ENCODE results near the gene SHROOM2. TPM values are rescaled to one million over a fixed set of nuclear protein-coding genes. Genes with fewer than 3 reads are reported as not detected.
"Not testable (repeated sequence)": the region's sequence is repeated elsewhere in the genome, so short reads cannot be mapped to it uniquely, and the experiment has no call there.

SHROOM2 gene
- total RNA-seq, 2 experiments from 2014 or later: not detected

DNA sequence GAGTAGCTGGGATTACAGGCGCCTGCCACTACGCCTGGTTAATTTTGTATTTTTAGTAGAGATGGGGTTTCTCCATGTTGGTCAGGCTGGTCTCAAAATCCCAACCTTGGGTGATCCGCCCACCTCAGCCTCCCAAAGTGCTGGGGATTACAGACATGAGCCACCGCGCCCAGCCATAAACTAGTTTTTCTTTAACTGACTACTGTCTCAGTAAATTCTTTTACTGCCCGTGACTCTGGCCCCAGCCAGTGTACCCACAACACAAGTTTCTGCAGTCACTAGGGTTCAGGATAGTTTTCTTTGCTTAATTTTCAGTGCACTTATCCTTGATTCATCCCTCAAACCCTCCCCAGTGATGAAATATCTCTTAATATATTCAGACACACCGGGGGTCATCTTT lies 8.3 kb downstream of the SHROOM2 start:
- Mint-ChIP-seq H3K4me3 (no peak overlapping the region), H3K9me3 (peaks cover under 1% of the 10 kb centered on the region), H3K27ac (no peak overlapping the region), H3K4me1 (ENCODE audit: low read depth) (no peaks in the 10 kb centered on the region), H3K36me3 (ENCODE audit: low read depth) (no peaks in the 10 kb centered on the region), H3K27me3 (ENCODE audit: low read depth) (peaks cover under 1% of the 10 kb centered on the region)
- no peak for DNase-seq
- CTCF ChIA-PET: interaction anchor here (0.6 kb wide), 1 partner anchor 325 kb away, joined by 3 read pairs; no protein-coding TSS in a partner anchor
- intact Hi-C loops (cut with micrococcal nuclease): no loop called here

DNA sequence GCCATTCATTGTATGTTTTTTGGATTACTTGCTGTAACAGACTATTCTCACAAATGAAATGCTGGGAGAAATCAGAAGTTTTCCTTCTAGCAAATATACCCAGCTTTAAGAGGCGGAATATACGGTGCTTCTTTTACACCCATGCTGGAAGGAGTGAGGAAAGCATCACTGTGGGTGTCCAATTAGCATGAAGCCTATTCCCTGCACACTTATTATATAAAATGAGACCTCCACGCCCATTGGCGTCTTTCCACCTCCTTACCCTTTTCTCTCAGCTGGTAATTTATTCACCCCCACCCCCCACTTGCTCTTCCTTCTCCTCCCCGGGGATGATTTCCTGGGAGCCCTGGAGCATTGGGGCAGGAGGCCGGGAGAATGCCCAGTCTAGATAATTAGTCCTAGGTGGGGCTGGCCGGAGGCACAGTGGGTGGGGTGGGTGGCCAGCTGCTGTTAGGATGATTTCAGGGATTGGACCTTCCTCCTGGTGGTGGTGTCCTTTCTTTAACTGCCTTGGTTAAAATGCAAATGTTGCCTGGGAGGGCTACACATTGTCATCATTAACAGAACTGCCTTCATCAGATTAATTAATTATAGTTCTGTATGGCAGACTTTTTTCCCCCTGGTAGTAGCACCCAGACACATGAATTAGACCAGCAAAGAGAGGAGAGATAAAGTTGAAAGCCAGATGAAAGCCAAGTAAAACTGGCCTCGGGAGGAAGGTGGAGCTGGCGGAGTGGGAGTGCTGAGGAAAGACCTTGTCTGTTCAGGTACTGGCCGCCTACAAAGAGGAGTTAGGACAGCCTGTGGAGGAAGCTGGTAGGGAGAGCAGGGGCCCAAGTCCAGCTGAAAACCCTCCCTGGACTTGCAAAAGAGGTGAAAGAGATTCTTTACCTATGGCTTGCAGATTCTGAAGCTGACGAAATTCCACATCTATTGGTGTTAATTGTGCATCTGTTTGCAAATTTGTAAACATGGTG lies 11.4 kb downstream of the SHROOM2 start:
- Mint-ChIP-seq H3K4me1 (ENCODE audit: low read depth) (no peaks in the 10 kb centered on the region), H3K9me3 (peaks cover 7% of the 10 kb centered on the region), H3K27ac (no peak overlapping the region), H3K27me3 (ENCODE audit: low read depth) (peaks cover 7% of the 10 kb centered on the region), H3K36me3 (ENCODE audit: low read depth) (no peaks in the 10 kb centered on the region), H3K4me3 (no peak overlapping the region)
- no peak for DNase-seq
- intact Hi-C loops (cut with micrococcal nuclease): no loop called here
- CTCF ChIA-PET: no interaction called here

DNA sequence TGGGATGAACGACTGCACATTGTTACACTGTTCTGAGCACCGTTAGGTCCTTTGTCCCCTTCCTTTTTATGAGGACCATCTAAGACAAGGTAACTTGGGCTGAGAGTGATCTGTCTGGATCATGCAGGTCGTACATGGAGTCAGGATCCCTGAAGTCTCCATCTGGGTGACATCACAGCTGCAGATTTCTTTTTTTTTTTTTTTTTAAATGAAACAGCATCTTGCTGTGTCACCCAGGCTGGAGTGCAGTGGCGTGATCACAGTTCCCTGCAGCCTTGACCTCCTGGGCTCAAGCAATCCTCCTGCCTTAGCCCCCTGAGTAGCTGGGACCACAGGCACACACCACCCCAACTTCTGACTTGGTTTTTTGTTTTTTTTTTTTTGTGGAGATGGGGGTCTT lies 16.5 kb downstream of the SHROOM2 start:
- CTCF ChIA-PET: no interaction called here
- DNase-seq: no peak

DNA sequence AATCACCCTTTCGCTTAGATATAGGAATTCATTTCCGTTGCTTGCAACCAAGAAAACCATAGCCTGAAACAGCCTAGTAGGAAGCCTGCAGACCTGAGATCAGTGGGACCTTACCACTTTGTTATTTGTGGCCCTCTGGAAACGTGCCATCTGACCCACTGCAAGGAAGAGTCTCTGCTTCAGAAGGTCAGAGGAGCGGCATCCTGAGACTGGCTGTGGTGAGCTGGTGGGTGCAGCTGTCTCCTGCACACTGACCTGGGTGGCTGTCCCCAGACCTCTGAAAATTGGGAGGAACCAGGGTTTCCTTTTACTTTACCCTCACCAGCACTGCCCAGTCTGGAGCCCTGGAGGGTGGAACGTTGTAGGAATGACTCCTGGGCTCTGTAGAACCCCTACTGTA lies 18.2 kb downstream of the SHROOM2 start:
- no peak overlapping the region for H3K27ac Mint-ChIP-seq
- H3K36me3 Mint-ChIP-seq (ENCODE audit: low read depth): no peaks in the 10 kb centered on the region
- intact Hi-C loops (cut with micrococcal nuclease): no loop called here
- peaks cover 7% of the 10 kb centered on the region for H3K9me3 Mint-ChIP-seq
- CTCF ChIA-PET: no interaction called here
- H3K27me3 Mint-ChIP-seq (ENCODE audit: low read depth): peaks cover 7% of the 10 kb centered on the region
- H3K4me3 Mint-ChIP-seq: no peak overlapping the region
- no peak for DNase-seq
- H3K4me1 Mint-ChIP-seq (ENCODE audit: low read depth): no peaks in the 10 kb centered on the region

More for the DNA sequence above, 16.5 kb downstream of the SHROOM2 start:
- Mint-ChIP-seq H3K4me3 (no peak overlapping the region), H3K9me3 (peaks cover 7% of the 10 kb centered on the region), H3K4me1 (ENCODE audit: low read depth) (no peaks in the 10 kb centered on the region), H3K27me3 (ENCODE audit: low read depth) (peaks cover 7% of the 10 kb centered on the region), H3K36me3 (ENCODE audit: low read depth) (no peaks in the 10 kb centered on the region), H3K27ac (no peak overlapping the region)
- intact Hi-C loops (cut with micrococcal nuclease): no loop called here

DNA sequence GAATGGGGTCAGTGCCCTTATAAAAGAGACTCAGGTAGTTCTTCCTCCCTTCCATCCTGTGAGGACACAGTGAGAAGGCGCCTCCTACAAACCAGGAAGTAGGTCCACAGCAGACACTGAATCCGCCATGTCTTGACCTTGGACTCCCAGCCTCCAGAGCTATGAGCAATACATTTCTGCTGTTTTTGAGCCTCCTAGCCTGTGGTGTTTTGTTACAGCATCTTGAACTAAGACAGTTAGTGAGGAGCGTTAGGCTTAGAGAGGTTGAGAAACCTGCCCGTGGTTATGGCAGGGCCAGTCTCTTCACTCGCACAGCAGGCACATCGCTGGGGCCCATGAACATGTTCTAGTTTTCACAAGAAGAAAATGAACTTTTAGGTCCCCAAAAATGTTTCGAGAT lies 19.7 kb downstream of the SHROOM2 start:
- intact Hi-C loops (cut with micrococcal nuclease): no loop called here
- Mint-ChIP-seq H3K4me1 (ENCODE audit: low read depth) (no peaks in the 10 kb centered on the region), H3K27me3 (ENCODE audit: low read depth) (no peaks in the 10 kb centered on the region), H3K27ac (no peak overlapping the region), H3K4me3 (no peak overlapping the region), H3K36me3 (ENCODE audit: low read depth) (no peaks in the 10 kb centered on the region), H3K9me3 (no peaks in the 10 kb centered on the region)
- no peak for DNase-seq
- CTCF ChIA-PET: no interaction called here

DNA sequence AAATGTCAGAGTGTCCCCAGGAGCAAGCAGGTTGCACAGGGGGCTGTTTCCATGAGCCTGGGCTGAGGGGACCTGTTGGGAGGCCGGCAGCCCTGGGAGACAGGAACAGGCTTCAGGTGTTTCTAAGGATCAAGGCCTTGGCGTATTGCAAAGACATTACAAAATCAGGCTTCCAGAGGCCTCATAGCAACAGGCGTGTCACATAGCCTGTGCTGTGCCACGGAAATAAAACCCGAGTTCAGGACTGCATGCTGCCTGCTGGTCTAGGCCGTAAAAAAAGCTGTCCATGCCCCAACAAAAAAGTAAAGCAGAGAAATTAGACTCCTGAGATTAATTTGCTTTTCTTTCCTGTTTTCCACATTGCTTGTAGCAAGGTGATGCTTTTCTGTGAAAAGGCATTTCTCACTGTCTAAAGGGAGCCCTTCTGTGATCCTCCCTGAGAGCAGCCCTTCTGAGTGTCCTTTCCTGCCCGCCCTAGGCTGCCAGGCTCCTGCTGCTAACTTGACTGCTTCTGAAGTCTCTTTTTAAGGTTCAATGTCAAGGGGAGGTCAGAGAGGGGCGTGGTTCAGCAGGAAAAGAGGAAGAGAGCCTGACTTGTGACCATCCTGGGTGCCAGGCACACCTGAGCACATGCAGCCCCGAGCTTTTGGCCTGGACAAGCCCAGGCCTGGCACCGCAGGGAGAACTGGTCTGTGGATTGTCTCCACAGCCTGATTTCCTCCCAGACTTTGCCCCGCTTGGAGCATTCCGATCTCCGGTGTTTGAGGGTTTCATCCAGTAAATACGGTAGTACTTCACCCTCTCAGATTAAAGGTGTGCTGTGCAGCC lies 21.3 kb downstream of the SHROOM2 start:
- CTCF ChIA-PET: no interaction called here
- no peaks in the 10 kb centered on the region for H3K36me3 Mint-ChIP-seq (ENCODE audit: low read depth)
- H3K9me3 Mint-ChIP-seq: no peaks in the 10 kb centered on the region
- intact Hi-C loops (cut with micrococcal nuclease): no loop called here
- no peak for DNase-seq
- H3K4me1 Mint-ChIP-seq (ENCODE audit: low read depth): no peaks in the 10 kb centered on the region
- no peaks in the 10 kb centered on the region for H3K27me3 Mint-ChIP-seq (ENCODE audit: low read depth)
- H3K4me3 Mint-ChIP-seq: no peak overlapping the region
- H3K27ac Mint-ChIP-seq: no peak overlapping the region

DNA sequence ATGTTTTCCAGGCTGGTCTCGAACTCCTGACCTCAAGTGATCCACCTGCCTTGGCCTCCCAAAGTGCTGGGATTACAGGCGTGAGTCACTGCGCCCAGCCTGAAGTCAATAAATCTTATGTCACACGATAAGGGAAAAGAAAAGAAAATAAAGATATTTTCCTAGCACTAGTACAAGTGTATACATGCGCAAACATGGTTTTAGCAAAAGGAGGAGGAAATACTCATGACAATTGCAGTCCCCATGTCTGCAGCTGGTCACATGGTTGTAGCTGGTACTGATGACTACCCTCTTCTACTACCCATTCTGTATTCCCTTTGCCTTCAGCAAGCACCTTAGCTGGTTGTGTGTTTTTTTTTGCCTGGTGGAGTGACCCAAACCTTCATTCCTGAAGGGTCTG lies 23.6 kb downstream of the SHROOM2 start:
- CTCF ChIA-PET; intact Hi-C loops (cut with micrococcal nuclease); H3K9me3 Mint-ChIP-seq; H3K27ac Mint-ChIP-seq; H3K27me3 Mint-ChIP-seq (ENCODE audit: low read depth); DNase-seq; H3K36me3 Mint-ChIP-seq (ENCODE audit: low read depth); H3K4me3 Mint-ChIP-seq; H3K4me1 Mint-ChIP-seq (ENCODE audit: low read depth): not testable (repeated sequence)

DNA sequence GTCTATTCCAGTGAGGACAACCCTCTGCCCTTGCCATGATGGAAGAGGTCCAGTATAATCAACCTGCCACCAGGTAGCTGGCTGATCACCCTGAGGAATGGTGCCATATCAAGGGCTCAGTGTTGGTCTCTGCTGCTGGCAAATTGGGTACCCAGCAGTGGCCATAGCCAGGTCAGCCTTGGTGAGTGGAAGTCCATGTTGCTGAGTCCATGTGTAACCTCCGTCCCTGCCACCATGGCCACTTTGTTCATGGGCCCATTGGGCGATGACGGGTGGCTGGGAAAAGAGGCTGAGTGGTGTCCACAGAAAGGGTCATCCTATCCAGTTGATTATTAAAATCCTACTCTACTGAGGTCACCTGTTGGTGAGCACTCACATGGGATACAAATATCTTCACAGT lies 24.9 kb downstream of the SHROOM2 start:
- H3K27ac Mint-ChIP-seq; H3K4me3 Mint-ChIP-seq; H3K27me3 Mint-ChIP-seq (ENCODE audit: low read depth); CTCF ChIA-PET; DNase-seq; intact Hi-C loops (cut with micrococcal nuclease); H3K9me3 Mint-ChIP-seq; H3K4me1 Mint-ChIP-seq (ENCODE audit: low read depth); H3K36me3 Mint-ChIP-seq (ENCODE audit: low read depth): not testable (repeated sequence)

DNA sequence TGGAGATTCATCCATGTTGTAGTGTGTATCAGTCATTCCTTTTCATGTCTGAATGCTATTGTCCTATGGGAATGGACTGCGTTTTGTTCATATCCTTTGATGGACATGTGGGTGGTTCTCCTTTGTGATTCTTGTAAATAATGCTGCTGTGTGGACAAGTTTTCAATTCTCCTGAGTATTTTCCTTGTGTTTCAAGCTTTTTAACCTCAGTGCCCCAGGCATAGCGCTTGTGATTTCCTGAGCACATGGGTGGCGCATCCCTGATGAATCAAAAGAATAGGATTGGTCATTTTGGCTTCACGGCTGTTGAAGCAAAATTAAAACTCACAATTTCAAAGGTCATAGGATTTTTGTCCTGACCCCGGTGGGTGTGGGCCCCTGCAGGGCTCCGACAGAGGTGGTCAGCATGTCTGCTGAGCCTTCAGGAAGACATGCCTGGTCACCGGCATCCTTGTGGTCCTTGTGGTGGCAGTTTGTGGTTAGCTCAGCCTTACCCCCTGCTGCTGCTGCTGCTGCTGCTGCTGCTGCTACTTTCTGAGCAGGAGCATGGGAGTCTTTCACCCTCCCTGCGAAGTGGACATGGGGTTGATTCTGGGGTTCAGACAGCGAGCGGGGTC lies 30.0 kb downstream of the SHROOM2 start:
- CTCF ChIA-PET: no interaction called here

DNA sequence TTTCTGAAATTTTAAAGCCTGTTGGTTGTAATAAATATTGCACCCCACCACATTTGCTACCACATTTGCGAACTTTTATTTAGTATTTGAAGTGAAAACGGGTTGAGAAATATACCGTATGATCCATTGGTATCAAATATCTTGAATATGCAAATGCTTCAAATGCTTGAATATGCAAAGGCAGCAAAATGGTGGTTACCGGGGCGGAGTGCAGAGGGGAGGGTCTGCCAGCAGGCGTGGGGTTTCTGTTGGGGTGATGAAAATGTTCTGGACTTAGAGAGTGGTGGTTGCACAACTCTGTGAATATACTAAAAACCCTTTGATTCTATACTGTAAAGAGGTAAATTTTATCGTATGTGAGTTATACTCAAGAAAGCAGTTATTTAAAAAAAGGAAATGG lies 35.3 kb downstream of the SHROOM2 start:
- H3K36me3 Mint-ChIP-seq (ENCODE audit: low read depth): no peaks in the 10 kb centered on the region
- no peaks in the 10 kb centered on the region for H3K4me1 Mint-ChIP-seq (ENCODE audit: low read depth)
- H3K27me3 Mint-ChIP-seq (ENCODE audit: low read depth): peaks cover 3% of the 10 kb centered on the region
- H3K9me3 Mint-ChIP-seq: no peaks in the 10 kb centered on the region
- H3K4me3 Mint-ChIP-seq: no peak overlapping the region
- H3K27ac Mint-ChIP-seq: no peak overlapping the region
- CTCF ChIA-PET: no interaction called here
- DNase-seq: no peak
- intact Hi-C loops (cut with micrococcal nuclease): no loop called here

More for the DNA sequence above, 30.0 kb downstream of the SHROOM2 start:
- no peak overlapping the region for H3K27ac Mint-ChIP-seq
- intact Hi-C loops (cut with micrococcal nuclease): no loop called here
- H3K27me3 Mint-ChIP-seq (ENCODE audit: low read depth): peaks cover 2% of the 10 kb centered on the region
- no peaks in the 10 kb centered on the region for H3K4me1 Mint-ChIP-seq (ENCODE audit: low read depth)
- no peaks in the 10 kb centered on the region for H3K9me3 Mint-ChIP-seq
- no peaks in the 10 kb centered on the region for H3K36me3 Mint-ChIP-seq (ENCODE audit: low read depth)
- no peak overlapping the region for H3K4me3 Mint-ChIP-seq
- DNase-seq: no peak

DNA sequence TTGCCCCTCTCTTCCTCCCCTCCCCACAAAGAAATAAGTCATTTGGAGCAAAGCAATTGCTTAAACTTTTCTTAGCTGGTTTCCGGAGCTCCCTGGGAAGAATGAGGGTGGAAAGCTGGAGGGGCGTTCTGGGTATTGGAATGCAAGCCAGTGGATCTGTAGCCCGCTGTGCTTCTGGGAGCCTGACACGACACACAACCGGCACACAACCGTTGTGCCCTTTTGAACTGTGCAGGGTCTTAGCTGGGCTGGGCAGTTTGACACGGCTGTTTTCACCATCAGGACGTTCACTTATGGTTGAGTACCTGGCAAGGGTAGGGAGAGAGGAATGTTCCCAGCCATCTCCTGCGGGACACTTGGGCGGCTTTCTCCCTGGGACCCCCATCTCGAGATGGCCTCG lies 38.3 kb downstream of the SHROOM2 start:
- no peak for DNase-seq
- peaks cover 8% of the 10 kb centered on the region for H3K27me3 Mint-ChIP-seq (ENCODE audit: low read depth)
- intact Hi-C loops (cut with micrococcal nuclease): no loop called here
- CTCF ChIA-PET: interaction anchor here (0.8 kb wide), 1 partner anchor 1012 kb away, joined by 3 read pairs; no protein-coding TSS in a partner anchor
- no peaks in the 10 kb centered on the region for H3K9me3 Mint-ChIP-seq
- H3K4me1 Mint-ChIP-seq (ENCODE audit: low read depth): peaks cover 3% of the 10 kb centered on the region
- no peaks in the 10 kb centered on the region for H3K36me3 Mint-ChIP-seq (ENCODE audit: low read depth)
- H3K27ac Mint-ChIP-seq: no peak overlapping the region
- no peak overlapping the region for H3K4me3 Mint-ChIP-seq

DNA sequence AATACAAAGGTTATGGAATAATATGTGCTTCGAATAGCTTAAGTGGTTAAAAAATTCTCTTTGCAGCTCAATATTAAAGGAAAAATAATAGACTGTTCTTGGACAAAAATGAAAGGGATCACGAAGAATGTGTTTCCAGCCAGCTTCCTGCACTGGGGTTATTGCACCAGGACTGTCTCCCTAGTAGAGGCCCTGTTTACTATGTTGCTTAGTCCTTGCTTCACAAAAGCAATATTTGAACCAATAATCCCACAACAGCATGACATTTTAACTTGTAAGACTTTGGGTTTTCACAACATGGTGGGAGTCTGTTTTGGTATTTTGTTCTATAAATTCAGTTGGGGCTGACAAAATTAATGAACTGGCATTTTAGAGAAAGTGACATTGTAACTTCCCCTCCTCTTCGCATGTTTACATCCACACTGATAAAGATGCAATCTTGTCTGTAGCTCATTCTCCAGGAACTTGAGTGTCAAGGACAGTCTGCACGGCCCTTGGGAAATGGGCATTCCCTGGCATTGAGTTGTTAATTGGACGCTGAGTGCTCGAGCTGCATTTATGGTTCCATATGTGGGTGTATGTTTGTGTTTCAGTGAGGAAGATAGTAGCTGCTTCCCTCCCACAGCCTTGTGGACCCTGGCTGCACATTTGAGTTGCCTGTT lies 39.0 kb downstream of the SHROOM2 start:
- Mint-ChIP-seq H3K36me3 (ENCODE audit: low read depth) (no peaks in the 10 kb centered on the region), H3K9me3 (no peaks in the 10 kb centered on the region), H3K4me1 (ENCODE audit: low read depth) (peaks cover 4% of the 10 kb centered on the region), H3K27ac (no peak overlapping the region), H3K4me3 (no peak overlapping the region), H3K27me3 (ENCODE audit: low read depth) (peaks cover 8% of the 10 kb centered on the region)
- DNase-seq: no peak
- intact Hi-C loops (cut with micrococcal nuclease): loop anchor here (5.0 kb wide), 1 partner anchor 363 kb away; no protein-coding TSS in a partner anchor
- CTCF ChIA-PET: interaction anchor here (0.8 kb wide), 1 partner anchor 1013 kb away, joined by 3 read pairs; no protein-coding TSS in a partner anchor
